GM19324 (cell line): ENCODE measurements around the gene RTL10.

Source experiments
- ATAC-seq: cut with Tn5 transposase; IDR thresholded peaks from one replicate; pipeline ENCODE4 v1.9.1; 2021; ENCODE audit warnings: mild to moderate bottlenecking, moderate library complexity; ENCODE audit not compliant: unreplicated experiment, low FRiP score

RTL10 gene

GRCh38 chr22:19826619-19826950, 28.1 kb downstream of the RTL10 start:
- ATAC-seq: no peak

GRCh38 chr22:19825904-19826618, 28.6 kb downstream of the RTL10 start:
- ATAC-seq: no peak

- ATAC-seq: no peak
Measured at GRCh38 chr22:19824926-19825339, 29.7 kb downstream of the RTL10 start.

GRCh38 chr22:19824212-19824925, 30.3 kb downstream of the RTL10 start:
- no peak for ATAC-seq

- ATAC-seq: no peak
Measured at GRCh38 chr22:19823902-19824211, 30.8 kb downstream of the RTL10 start.

- ATAC-seq: no peak
Measured at GRCh38 chr22:19823191-19823901, 31.3 kb downstream of the RTL10 start.

GRCh38 chr22:19822301-19823117, 32.2 kb downstream of the RTL10 start:
- no peak for ATAC-seq

- no peak for ATAC-seq
Measured at GRCh38 chr22:19821523-19822300, 33.0 kb downstream of the RTL10 start.

- ATAC-seq: no peak
Measured at GRCh38 chr22:19820880-19821522, 33.7 kb downstream of the RTL10 start.

GRCh38 chr22:19819911-19820879, 34.5 kb downstream of the RTL10 start:
- ATAC-seq: no peak

GRCh38 chr22:19819208-19819910, 35.3 kb downstream of the RTL10 start:
- ATAC-seq: no peak

GRCh38 chr22:19818324-19819207, 36.1 kb downstream of the RTL10 start:
- ATAC-seq: no peak

- no peak for ATAC-seq
Measured at GRCh38 chr22:19816372-19817119, 38.1 kb downstream of the RTL10 start.

- no peak for ATAC-seq
Measured at GRCh38 chr22:19815823-19816290, 38.8 kb downstream of the RTL10 start.

GRCh38 chr22:19815093-19815822, 39.4 kb downstream of the RTL10 start:
- no peak for ATAC-seq
